Fibroblast of skin of right biceps (primary cell): ENCODE results near the gene RRAS.
"Not testable (repeated sequence)": the region's sequence is repeated elsewhere in the genome, so short reads cannot be mapped to it uniquely, and the experiment has no call there.

Experiments used
- DNase-seq: peaks from one replicate; pipeline ENCODE4 v3.0.0-alpha.2; 2013

Gene RRAS

DNA sequence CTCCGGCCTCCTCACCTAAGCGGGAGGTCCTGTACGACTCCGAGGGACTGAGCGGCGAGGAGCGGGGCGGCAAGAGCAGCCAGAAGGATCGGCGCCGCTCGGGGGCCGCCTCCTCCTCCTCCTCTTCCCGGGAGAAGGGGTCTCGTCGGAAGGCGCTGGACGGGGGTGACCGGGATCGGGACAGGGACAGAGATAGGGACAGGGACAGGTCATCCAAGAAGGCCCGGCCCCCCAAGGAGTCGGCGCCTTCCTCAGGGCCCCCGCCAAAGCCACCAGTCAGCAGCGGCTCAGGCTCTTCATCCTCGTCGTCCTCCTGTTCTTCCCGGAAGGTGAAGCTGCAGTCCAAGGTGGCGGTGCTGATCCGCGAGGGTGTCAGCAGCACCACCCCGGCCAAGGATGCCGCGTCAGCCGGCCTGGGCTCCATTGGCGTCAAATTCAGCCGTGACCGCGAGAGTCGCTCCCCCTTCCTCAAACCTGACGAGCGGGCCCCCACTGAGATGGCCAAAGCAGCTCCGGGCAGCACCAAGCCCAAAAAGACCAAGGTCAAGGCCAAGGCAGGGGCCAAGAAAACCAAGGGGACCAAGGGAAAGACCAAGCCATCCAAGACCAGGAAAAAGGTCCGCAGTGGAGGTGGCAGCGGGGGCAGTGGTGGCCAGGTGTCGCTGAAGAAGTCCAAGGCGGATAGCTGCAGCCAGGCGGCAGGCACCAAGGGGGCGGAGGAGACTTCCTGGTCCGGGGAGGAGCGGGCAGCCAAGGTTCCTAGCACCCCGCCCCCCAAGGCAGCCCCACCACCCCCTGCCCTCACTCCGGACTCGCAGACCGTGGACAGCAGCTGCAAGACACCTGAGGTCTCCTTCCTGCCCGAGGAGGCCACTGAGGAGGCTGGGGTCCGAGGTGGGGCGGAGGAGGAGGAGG, 12.9 kb upstream of the RRAS start:
- DNase-seq: no peak

DNA sequence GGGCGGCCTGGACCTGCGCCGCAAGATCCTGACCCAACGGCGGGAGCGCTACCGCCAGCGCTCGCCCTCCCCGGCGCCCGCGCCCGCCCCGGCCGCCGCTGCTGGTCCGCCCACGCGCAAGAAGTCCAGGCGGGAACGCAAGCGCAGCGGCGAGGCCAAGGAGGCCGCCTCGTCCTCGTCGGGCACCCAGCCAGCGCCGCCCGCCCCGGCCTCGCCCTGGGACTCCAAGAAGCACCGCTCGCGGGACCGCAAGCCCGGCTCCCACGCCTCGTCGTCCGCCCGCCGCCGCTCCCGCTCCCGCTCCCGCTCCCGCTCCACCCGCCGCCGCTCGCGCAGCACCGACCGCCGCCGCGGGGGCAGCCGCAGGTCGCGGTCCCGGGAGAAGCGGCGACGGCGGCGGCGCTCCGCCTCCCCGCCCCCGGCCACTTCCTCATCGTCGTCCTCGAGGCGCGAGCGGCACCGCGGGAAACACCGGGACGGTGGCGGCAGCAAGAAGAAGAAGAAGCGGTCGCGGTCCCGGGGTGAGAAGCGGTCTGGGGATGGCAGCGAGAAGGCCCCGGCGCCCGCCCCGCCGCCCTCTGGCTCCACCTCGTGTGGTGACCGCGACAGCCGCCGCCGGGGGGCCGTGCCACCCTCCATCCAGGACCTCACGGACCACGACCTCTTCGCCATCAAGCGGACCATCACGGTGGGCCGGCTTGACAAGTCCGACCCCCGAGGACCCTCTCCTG, 12.0 kb upstream of the RRAS start:
- DNase-seq: no peak

DNA sequence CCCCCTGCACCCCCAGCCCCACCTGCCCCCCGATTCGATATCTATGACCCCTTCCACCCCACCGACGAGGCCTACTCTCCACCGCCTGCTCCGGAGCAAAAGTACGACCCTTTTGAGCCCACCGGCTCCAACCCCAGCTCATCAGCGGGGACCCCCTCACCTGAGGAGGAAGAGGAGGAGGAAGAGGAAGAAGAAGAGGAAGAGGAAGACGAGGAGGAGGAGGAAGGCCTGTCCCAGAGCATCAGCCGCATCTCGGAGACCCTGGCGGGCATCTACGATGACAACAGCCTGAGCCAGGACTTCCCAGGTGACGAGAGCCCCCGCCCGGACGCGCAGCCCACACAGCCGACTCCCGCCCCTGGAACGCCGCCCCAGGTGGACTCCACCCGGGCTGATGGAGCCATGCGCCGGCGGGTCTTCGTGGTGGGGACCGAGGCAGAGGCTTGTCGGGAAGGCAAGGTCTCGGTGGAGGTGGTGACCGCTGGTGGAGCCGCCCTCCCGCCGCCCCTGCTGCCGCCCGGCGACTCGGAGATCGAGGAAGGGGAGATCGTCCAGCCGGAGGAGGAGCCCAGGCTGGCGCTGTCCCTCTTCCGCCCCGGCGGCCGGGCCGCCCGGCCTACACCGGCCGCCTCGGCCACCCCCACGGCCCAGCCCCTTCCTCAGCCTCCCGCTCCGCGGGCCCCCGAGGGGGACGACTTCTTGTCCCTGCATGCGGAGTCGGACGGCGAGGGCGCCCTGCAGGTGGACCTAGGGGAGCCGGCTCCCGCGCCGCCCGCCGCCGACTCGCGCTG, 11.3 kb upstream of the RRAS start:
- DNase-seq: no peak

- no peak for DNase-seq
Measured at GRCh38 chr19:49646586-49646985, 6.6 kb upstream of the RRAS start.

DNA sequence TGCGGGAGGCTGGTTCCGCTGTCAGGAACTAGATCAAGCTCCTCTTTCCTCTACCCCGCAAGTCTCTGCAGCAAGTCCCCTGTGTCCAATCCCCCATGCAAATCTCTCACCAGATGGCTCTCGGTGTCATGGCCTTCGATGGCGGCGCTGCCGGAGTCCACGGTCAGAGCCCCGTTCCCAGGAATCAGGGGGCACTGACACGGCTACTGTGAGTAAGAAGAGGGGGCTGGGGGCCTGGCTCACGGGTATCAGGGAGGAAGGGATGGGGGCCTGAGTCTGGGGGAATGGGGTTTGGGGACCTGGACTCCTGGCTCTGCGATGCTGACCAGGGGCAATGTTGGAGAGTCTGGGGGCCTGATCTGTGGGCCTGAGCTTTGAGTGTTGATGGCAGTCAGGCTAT, 6.1 kb upstream of the RRAS start:
- no peak for DNase-seq

DNA sequence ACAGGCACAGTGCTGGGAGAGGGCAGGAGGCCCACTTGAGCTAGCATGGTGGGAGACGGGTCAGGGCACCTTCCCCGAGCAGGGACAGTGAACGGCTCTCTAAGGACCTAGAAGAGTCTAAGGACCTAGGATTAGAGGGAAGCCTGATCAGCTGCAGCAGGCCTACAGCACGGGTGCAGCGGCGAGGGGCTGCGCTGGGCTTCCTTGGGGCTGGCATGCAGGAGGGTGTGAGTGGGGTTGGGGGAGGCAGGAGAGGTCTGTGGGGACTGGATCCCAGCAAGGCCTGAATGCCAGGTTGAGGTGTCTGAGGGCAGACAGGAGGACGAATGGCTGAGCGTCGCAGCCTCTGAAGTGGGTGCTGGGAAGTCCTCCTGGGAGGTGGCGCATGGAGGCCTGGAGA, 5.6 kb upstream of the RRAS start:
- DNase-seq: no peak

DNA sequence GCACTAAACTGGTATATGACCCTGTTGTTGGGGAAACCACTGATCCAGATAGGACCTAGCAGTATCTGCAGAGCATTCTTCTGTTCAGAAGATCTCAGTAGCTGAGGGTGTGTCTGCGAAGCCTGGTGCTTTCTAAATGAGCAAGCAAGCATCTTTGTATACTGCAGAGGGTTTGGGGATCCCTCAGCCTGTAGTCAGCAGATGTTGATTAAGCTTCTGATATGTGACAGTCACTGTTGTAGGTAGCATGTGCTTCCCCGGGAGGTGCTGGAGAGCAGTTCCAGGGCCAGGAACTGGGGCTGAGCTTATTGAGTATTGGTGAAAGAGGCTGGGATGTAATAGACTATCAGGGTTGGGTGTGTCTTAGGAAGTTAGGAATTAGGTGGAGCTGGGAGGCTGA, 3.5 kb upstream of the RRAS start:
- no peak for DNase-seq

DNA sequence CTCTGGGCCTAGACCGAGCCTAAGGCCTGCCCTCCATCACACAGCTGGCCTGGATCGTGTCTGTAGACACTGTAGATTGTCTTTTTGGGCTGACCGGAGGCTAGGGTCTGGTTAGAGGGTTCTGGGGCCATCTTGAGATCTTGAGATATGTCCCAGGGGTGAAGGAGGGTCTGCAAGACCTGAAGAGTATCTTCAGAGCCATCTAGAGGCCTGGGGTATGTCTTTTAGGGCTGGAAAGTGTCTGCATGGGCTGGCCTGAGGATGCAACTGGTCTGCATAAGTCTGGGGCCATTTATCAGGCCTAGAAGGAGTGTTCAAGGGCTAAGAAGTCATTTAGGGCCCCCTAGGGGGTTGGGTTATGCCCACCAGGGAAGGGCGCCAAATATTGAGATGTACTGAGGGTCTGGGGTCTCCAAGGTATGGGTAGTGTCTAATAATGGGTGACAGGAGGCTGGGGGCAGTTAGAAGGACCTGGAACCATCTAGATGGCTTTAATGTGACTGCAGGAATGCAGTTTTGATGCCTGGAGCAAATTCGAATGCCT, 2.6 kb upstream of the RRAS start:
- DNase-seq: no peak

- peak; percentile 100 for DNase-seq
Measured at GRCh38 chr19:49641688-49642491, 1.9 kb upstream of the RRAS start, which contains the start of gene SCAF1. SCAF1 (plus strand) TSS chr19:49642209; CDS start chr19:49645027, 2,818 bp downstream.

- DNase-seq: no peak
Measured at GRCh38 chr19:49639401-49640112, 386 bp downstream of the RRAS start.

GRCh38 chr19:49637821-49638738, 1.9 kb downstream of the RRAS start:
- peak; percentile 83 for DNase-seq

DNA sequence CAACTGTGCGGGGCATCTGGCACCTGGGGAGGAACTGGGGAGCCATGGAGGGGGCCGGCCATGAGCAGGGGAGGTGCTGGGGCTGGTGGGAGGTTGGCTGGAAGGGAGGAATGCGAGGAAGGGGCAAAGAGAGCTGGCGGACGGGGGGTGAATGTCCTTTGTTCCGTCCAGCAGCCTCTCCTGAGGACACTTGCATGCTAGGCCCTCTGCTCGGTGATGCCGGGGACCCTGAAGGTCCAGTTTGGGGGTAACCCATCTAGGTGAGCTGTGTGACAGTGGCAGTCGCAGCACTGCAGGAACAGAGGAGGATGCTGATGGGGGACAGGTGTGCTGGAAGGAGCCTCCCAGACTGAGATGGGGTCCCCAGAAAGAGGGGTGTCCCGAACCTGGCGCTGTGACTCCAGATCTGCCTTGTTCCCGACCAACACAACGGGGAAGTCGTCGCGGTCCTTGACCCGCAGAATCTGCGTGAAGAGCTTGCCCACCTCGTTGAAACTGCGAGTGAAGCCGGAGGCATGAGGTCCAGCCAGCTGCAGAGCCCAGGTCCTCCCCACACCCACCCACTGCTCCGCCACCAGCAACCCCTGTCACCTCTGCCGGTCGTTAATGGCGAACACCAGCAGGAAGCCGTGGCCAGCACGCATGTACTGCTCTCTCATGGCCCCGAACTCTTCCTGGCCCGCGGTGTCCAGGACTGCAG, 3.6 kb downstream of the RRAS start:
- DNase-seq: no peak

DNA sequence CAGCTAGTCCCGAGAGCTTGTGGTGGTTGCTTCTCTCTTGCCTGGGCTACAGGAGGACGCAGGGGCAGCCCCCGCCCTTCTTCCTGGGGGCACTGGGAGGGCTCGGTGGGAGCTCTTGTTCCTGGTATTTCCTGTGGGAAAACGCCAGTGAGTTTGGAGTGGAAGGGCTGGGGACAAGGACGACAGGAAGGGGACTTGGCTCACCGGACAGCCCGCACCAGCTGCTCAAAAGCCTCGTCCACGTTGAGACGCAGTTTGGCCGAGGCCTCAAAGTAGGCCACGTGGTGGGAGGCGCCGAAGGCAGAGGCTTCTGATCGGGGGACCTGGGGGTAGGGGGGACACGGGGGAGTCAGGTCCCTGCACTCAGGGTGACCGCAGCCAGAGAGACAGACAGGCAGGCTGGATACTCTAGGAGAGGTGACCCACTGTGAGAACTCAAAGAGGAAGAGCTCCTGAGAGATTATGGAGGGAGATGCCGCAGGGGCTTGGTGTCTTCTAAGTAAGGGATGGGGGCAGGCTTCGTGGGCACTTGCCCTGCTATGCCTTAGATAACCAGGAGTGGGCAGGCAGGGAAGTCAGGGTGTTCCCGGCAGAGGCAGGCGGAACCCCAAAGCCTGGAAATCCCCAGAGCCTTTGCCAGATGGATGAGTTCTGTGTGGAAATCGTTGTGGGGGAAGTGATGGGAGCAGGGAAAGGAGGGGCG, 4.3 kb downstream of the RRAS start:
- no peak for DNase-seq

DNA sequence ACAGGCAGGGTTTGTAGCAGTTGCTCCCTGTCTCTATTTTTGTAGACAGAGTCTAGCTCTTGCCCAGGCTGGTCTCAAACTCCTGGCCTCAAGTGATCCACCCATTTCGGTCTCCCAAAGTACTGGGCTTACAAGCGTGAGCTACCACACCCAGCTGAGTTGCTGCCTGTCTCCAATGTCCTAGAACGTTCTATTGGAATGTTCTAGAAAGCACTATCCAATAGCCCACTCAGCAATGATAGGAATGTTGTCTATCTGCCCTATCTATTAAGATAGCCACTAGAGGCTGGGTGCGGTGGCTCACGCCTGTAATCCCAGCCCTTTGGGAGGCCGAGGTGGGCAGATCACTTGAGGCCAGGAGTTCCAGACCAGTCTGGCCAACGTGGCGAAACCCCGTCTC, 6.7 kb downstream of the RRAS start:
- DNase-seq: not testable (repeated sequence)

DNA sequence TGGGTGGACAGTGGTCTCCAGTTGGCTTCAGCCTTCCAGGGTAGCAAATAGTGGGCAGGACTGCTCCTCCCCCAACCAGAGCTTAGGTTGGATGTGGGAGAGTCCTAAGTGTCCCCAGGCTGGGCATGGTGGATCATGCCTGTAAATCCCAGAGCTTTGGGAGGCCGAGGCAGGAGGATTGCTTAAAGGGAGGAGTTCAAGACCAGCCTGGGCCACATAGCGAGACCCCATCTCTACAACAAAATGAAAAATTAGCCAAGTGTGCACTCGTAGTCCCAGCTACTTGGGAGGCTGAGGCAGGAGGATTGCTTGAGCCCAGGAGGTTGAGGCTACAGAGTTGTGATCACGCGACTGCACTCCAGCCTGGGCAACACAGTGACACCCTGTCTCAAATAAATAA, 7.4 kb downstream of the RRAS start:
- DNase-seq: no peak

DNA sequence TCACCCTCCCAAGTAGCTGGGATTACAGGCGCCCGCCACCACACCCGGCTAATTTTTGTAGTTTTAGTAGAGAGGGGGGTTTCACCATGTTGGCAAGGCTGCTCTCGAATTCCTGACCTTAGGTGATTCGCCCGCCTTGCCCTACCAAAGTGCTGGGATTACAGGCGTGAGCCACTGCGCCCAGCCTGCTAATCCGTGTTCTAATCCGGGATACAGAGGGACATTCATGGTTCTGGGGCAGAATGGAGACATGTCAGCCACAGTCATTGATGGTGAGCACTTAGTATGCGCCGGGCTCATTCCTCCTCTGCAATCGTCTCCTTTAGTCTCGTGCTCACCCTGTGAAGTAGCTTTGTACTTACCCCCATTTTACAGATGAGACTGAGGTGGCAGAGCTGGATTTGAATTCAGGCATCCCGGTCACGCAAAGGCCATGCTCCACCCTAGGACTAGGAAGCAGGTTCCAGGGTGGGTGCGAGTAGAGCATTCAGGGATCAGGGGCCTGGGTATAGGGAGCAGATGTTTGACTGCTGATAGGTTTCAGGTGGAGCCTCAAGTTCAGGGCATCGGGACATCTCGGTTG, 8.2 kb downstream of the RRAS start:
- DNase-seq: no peak

DNA sequence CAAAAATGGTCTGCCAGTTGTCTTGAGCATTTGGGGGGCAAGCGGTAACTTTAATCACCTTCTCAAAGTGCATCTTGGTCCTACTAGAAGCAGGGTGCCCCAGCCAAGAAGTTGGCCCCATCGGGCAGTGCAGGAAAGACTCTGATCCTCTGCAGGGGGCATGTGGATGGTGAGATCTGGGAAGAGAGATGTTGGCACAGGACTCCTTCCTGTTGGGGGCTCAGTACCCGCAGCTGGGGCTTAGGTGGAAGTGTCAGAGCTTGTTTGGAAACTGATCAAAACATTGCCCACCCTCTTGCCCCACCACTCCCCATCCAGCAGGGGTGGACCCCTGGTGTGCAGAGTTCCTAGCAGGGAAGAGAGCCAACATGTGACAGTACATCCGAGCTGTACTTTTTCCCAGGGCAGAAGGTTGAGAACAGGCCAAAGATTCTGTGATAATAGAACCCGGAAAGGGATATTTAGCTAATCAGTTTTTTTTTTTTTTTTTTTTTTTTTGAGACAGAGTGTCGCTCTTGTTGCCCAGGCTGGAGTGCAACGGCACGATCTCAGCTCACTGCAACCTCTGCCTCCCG, 8.8 kb downstream of the RRAS start:
- DNase-seq: no peak

GRCh38 chr19:49629659-49630058, 10.3 kb downstream of the RRAS start:
- no peak for DNase-seq
